A549 (cell line): ENCODE data around the gene ALPK3.

Source experiments
- CTCF ChIP-seq: fragments of >200 bp; sonication (Bioruptor Twin); formaldehyde crosslinking; IDR thresholded peaks from 3 replicates; pipeline ENCODE4 v1.5.1; 2016
- HES2 ChIP-seq: fragments of >200 bp; sonication (Bioruptor Twin); formaldehyde crosslinking; IDR thresholded peaks from 2 replicates; pipeline ENCODE4 v1.6.1; 2016
- HMGXB4 ChIP-seq: fragments of 250-450 bp; sonication (Bioruptor Pico); IDR thresholded peaks from 2 replicates; pipeline ENCODE4 v1.5.0; 2021; ENCODE audit warnings: mild to moderate bottlenecking, moderate library complexity, borderline replicate concordance
- HOXA7 ChIP-seq: fragments of 250-450 bp; sonication (Bioruptor Pico); IDR thresholded peaks from 2 replicates; pipeline ENCODE4 v1.5.0; 2020; ENCODE audit warnings: mild to moderate bottlenecking, moderate library complexity
- JUN ChIP-seq, 2 experiments: fragments of >200 bp; sonication (Bioruptor Twin); formaldehyde crosslinking; IDR thresholded peaks; 2 replicates in 1 of 2; 3 replicates in 1 of 2; pipeline ENCODE4 v1.6.1; 2016 to 2017
- POLR2A ChIP-seq: IDR thresholded peaks from 2 replicates; pipeline ENCODE4 v1.6.1; 2012; ENCODE audit warnings: mild to moderate bottlenecking, low read length
- RARB ChIP-seq: fragments of 250-450 bp; sonication (Bioruptor Pico); IDR thresholded peaks from 2 replicates; pipeline ENCODE4 v1.8.0; 2021; ENCODE audit warnings: mild to moderate bottlenecking, moderate library complexity
- RCOR1 ChIP-seq: fragments of 150-350 bp; IDR thresholded peaks from 2 replicates; pipeline ENCODE4 v1.6.1; 2014; ENCODE audit warnings: antibody characterized with exemption, low read length, low read depth
- ZSCAN20 ChIP-seq: fragments of 250-450 bp; sonication (Bioruptor Pico); IDR thresholded peaks from 2 replicates; pipeline ENCODE4 v1.8.0; 2022; ENCODE audit warnings: mild to moderate bottlenecking, moderate library complexity

GRCh38 chr15:84905016-84905916, 88.1 kb downstream of the ALPK3 start:
- TF ChIP-seq HMGXB4 (CRISPR knock-in tag) (no peak), POLR2A (no peak), HOXA7 (CRISPR knock-in tag) (no peak), CTCF (no peak), RARB (CRISPR knock-in tag) (no peak), JUN (IDR thresholded peaks at IDR 0.05) (no peak), RCOR1 (no peak), HES2 (no peak), ZSCAN20 (CRISPR knock-in tag) (no peak)
